Activated CD4-positive, CD25-positive, alpha-beta regulatory T cell treated with anti-CD3 and anti-CD28 coated beads, Interleukin-2, amount 50 U/mL, for 16 hours (primary cell): Measurements from ENCODE around the gene IMPA2.
"Not testable (repeated sequence)": the region's sequence is repeated elsewhere in the genome, so short reads cannot be mapped to it uniquely, and the experiment has no call there.

Source experiments
- DNase-seq: peaks from one replicate; pipeline ENCODE4 v3.0.0-alpha.2; 2020; ENCODE audit warnings: low read depth, low spot score

The IMPA2 gene

DNA sequence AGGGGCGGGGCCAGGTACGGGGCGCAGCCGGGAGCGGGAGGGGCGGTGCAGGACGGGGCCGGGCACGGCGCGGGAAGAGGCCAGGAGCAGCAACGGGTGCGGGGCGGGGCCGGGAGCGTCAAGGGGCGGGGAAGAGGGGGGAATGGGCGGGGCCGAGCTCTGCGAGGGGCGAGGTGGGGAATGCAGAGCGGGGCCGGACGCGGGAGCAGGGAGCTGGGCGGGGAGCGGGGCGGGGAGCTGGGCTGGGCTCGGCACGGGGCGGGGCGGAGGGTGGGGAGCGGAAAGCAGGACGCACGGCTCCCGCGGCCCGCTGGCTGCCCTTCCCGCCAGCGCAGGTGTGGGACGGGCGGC, at the start of gene IMPA2:
IMPA2 (plus strand) TSS at position 316 of the 351 bp plus-strand sequence. CDS start 163 bp downstream, outside the sequence.
- no peak for DNase-seq

DNA sequence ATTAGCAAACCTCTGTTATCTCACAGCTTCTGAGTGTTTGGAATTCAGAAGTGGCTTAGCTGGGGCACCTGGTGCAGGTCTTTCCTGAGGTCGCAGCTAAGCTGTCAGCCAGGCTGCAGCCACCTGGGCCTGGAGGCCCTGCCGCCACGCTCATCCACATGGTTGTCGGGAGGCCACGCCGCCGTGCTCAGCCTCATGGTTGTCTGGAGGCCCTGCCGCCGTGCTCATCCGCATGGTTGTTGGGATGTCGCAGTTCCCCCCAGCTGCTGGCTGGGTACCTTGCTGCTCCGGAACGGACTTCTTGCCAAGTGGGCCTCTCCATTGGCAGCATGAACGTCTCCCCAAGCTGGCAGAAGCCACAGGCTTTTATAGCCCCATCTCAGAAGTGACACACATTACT, 48.9 kb upstream of the IMPA2 start:
- no peak for DNase-seq

DNA sequence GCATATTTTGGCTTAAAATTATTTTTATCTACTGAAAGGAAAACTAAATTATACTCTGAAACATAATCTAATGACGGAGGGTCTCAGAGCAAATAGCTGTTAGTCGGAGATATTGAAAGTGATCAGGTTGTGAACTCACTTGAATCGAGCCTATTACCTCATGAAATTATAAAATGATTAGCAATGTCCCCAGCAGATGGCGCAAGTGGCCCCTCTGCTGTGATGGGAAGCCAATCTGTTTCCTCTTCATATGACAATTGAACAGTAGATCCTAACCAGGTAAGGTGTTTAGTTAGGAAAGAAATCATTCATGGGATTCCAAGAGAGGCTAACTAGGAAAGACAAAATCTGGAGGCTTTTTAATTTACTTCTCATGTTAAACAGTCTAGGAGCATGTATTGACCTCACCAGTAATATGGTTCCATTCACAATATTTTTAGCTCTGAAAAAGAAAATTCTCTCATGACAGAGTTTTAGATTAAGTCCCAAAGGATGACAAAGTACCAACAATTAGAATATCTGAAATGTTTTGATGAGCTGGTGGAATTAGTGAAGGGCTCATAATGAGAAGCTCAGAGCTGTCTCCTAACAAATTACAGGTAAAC, 43.3 kb upstream of the IMPA2 start:
- peak; percentile 60 for DNase-seq

DNA sequence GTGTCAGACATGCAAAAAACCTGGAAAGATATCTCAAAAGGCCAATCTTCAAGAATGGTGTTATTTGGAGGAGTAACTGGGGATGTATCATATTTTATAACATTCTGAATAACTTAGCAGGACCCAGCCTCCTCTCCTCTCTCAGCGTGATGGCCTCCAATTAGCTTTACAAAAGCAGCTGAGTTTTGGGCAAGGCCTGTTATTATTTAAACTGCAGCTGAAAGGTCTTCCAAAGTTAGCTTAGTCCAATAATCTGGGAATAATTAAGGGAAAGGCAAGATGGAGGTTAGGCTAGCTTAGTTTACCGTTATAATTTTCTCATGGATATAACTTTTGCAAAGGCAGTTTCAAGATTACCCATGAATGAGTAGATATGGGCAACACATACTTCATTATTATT, 40.4 kb upstream of the IMPA2 start:
- DNase-seq: no peak

DNA sequence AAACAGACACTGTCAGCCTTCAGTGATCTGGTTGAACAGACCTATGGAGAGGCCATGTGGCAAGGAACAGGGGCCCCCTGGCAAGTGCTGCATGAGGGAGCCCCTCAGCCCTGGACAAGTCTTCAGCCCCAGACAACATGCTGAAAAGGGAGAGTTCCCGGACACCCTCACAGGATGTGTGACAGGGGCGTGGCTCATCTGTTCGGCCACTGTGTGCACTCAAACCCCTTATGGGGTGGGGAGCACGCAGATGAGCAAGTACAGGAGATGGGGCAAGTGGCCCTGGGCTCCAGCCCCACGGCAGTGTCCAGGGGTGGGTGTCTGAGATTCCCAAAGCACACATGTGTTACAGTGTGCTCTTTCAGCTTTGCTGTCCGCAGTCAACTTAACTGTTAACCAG, 37.8 kb upstream of the IMPA2 start:
- no peak for DNase-seq

DNA sequence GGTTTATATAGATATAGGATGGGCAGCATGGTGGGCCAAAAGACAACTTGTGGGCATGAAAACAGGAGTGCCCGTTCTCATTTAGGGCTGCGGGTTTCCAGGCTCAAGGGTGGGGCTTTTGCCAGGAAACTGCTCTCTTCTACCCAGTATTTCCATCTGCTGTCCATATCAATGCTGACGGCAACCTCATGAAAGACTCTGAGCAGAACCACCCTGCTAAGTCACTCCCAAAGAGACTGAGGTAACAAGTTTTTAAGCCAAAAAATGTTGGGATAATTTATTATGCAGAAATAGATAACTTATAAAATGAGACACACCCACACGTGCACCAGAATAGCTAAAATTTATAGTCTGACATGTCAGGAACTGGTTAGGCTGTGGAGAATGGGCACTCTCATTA, 37.1 kb upstream of the IMPA2 start:
- no peak for DNase-seq

DNA sequence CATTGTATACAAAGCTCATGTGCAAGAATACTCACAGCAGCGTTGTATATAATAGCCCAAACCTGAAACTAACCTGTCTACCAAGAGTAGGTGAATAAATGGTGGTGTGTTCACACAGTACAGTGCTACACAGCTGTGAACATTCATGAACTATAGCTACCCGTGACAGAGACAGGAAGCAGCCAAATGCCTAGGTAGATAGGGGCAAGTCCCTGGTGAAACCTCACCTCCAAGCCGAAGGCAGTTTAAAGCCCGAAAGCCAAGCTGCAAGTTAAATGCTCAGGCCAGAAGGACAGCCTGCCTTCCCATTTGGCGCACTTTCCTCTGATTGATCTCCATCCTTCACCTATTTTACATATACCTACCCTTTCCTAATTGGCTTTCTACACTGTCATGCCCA, 36.5 kb upstream of the IMPA2 start:
- no peak for DNase-seq

DNA sequence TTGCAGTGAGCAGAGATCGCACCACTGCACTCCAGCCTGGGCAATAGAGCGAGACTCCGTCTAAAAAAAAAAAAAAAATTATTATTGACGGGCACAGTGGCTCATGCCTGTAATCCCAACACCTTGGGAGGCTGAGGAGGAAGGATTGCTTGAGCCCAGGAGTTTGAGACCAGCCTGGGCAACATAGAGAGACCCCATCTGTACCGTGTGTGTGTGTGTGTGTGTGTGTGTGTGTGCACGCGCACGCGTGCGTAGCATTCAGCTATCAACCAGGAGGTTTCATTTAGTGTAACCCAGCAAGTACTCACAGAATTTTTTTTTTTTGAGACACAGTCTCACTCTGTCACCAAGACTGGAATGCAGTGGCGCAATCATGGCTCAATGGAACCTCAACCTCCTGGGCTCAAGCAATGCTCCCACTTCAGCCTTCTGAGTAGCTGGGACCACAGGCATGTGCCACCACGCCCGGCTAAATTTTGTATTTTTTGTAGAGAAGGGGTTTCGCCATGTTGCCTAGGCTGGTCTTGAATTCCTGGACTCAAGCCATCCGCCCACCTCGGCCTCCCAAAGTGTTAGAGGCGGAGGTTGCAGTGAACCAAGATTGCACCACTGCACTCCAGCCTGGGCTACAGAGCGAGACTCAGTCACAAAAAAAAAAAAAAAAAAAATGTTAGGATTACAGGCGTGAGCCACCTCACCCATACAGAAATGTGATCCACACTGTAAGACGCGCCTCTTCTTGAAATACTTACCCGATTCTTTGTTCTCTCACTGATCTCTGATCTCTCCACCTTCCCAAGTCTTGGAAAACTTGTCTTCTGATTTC, 35.3 kb upstream of the IMPA2 start:
- not testable (repeated sequence) for DNase-seq

DNA sequence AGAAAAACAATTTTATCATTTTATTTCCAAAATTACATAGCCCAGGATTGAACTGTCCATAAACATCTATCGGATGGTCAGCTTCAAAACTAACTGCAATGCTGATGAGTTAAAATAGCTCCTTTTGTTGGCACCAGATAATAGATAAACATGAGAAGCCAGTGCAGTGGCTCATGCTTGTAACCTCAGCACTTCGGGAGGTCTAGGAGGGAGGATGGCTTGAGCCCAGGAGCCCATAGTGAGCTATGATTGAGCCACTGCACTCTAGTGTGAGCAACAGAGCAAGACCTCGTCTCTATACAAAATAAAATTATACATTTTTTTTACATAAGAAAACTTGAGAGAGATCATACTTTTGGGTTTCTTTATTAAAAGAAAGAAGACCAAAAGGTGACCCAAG, 34.6 kb upstream of the IMPA2 start:
- DNase-seq: no peak

DNA sequence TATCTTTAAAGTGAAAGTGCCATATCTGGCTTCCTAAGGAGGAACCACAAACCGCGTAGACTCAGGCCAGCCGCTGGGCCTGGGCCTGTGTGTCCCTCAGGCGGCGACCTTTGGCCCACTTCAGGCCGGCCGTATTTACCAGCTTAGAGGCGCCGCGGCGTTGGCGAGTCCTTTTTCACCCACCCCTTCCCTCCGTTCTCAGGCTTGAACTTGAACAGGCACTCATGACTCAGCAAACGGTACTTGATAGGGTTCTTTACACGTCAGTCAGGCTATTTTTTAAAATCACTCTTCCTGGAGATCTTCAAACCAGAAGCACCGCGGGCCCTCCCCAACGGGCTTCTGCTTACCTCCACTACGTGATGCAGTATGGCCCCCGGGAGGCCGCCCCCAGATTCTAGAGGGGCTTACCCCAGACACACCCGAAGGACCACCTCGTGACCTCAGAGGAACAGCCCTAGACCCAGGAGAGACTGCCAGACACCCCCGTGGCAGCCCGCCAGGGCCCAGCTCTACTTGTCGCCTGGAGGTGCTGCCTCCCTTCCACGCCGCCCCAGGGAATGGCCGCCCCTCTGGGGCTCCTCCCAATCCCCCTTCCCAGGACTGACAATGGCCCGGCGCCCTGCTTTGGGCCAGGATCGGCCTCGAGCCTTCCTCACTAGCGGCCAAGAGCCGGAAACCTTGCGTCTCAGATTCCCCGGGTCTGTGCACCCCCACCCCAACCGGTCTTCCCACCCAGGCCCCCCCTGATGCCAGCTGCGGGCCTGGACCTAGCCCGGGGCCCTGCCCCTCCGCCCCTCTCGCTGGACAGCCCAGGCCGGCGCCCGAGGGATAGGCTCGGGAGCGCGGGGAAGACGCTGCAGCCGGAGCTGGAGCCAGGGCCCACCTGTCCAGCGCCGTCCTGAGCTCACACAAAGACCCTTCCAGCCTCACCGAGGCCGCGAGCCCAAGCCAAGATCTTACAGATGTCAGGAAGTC, 33.8 kb upstream of the IMPA2 start:
- DNase-seq: peak; percentile 37

DNA sequence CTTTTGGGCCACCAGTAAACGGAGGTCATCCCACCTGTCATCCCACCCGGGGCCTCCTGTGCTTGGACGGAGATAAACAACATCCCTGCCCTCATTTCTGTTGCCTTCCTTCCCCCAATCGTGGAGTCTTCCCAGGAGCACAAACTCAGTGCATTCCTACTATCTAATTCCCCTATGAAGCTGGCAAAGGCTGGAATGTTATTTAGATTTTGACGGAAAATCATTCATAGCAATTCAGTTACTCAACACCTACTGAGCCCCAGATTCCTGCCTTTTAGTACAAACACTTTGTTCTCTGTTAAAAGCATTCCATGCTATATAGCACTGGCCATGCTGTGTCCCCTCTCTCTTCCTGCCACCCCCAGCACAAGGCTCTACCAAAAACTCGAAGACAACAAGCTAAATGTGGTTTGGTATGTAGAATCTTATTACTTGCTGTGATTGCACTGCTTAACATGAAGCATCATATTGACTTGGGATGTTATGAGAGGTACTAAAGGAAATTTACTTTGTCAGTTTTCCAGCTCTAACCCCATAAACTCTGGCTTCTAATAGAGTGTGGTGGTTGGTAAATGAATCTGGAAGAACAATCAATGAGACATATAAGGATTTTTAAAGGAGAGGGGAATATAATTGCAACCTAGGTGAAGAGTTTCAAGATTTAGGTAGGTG, 32.3 kb upstream of the IMPA2 start:
- no peak for DNase-seq

DNA sequence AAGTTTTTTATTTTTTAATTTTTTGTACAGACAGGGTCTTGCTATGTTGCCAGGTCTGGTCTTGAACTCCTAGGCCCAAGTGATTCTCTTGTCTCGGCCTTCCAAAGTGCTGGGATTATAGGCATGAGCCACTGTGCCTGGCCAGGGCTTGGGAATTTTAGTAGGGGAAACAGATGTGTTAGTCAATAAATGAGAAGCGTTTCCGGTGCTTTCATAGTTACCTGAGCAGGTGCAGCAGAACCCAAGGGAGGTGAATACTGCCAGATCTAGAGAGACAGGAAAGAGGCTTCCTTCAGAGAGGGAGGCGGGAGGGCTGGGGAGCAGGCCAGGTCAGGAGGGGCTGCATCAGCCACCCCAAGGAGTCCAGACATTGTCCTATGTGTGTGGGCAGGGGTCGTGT, 30.5 kb upstream of the IMPA2 start:
- DNase-seq: no peak

DNA sequence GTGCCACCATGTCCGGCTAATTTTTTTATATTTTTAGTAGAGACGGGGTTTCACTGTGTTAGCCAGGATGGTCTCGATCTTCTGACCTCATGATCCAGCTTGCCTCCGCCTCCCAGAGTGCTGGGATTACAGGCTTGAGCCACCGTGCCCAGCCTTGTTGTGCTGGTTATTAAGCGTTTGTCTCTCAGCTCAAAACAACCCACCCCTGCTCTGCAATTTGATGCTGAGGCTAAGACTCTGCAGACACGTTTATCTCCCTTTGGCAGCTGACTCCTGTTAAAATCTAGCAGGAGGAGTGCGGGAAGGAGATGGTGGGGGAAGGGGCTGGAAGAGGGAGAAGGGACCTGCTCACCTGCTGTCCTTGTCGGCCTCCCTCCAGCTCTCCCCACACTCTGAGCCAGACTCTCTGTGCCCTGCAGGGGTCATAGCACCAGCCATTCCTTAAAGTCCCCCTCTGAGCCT, 29.9 kb upstream of the IMPA2 start:
- DNase-seq: no peak

DNA sequence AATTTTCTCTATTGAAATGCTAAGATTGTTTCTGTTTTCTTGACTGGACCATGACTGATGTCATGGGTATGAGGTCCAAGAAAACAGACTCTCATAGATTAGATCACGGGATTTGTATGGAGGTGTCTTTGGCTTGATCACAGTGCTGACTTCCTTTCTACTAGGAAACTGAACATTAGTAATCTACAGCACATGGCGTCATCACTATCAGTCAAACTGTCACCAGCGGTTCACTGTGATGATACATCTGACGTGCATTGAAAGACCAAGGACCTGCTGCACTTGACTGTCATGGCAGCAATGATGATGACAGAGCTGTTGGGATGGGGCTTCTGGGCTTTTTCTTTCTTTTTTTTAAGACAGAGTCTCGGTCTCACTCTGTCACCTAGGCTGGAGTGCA, 28.2 kb upstream of the IMPA2 start:
- DNase-seq: no peak

DNA sequence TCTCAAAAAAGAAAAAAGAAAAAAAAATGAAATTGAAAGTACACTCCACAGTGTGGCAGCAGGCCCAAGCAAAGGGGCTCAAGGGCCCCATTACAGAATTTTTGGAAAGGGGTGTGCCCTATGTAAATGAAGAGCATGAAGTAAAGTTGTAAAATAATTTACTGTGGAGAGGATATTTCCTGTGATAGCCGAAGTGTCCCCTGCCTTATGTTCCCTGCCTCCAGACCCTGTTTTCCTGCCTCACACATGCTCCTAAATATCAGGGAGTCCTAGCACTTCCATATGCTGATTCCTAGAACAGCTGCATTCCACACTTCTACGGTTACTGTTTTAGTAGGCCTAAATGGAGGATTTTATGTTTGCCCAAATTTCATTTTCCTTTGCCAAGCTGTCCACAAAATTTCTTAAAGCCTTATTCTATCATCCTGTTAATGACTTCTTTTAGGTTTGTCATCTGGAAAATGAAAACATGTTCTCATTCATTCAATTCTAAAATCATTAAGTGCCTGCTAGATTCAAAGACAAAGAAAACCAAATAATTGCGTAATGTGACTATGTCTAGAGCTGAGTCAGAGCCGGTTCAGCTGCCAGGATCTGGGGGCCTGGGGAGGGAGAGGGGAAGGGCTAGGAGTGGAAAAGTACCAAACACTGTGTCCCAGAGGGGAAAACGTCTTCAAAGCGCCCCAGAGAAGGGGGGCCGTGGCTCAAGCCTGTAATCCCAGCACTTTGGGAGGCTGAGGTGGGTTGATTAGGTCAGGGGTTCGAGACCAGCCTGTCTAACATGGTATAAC, 25.9 kb upstream of the IMPA2 start:
- no peak for DNase-seq

DNA sequence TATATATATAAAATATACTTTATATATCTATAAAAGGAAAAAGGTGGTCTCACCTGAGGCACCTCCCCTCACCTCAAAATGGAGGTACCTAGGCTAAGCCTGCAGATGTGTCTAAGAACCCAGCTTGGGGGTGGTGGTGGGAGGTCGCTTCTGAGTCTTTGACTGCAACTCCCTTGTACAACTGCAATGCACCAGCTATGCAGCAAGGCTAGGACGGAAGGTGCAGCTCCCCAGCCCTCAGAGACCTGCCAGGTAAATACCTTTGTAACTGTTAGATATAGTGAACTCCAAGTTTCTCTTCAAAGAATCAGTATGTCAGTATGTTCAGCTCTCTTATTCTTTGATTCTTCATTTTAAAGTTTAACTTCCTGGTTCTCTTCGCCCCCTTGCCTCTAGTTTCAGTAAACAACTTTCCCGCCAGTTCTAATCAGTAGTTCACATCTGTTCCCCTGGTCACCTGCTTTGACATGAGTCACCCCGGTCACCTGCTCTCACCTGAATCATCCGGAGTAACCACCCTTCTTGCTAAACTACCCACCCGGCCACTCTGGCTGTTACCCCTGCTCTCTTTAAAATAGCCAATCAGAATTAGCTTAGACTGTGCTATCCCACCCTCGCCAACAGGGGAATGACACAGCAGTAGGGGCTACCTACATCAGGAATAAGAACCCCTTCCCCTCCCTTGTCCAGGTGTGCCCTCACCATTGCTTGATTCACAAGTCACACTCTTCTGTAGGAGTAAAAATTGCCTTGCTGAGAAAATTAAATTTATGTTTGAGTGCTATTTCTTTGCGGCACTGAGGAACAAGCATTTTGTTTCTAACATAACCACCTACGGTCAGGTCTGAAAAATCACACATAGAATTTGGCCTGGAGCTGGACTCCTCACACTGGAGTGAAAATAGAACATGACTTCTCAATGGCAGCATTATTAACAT, 24.7 kb upstream of the IMPA2 start:
- no peak for DNase-seq

DNA sequence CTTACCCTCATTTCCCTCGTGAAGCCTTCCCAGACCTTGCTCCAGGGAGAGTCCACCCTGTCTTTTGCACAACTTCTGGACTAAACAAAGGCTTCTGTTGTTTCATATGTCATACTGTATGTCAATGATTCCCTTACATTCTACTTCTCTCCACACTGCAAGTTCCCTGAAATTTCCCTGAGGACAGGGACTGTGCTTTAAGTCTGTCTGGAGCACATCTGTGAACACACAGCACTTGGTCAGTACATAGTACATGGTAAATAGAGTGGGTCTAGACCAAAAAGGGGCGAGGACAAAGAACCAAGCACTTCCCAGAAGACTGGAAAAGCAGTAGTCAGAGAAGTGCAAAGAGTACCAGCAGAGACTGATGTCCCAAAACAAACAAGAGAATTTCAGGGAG, 23.7 kb upstream of the IMPA2 start:
- DNase-seq: no peak

DNA sequence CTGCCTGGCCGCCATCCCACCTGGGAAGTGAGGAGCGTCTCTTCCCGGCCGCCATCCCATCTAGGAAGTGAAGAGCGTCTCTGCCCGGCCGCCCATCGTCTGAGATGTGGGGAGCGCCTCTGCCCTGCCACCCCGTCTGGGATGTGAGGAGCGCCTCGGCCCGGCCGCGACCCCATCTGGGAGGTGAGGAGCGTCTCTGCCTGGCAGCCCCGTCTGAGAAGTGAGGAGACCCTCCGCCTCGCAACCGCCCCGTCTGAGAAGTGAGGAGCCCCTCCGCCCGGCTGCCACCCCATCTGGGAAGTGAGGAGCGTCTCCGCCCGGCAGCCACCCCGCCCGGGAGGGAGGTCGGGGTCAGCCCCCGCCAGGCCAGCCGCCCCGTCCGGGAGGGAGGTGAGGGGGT, 21.7 kb upstream of the IMPA2 start:
- not testable (repeated sequence) for DNase-seq

DNA sequence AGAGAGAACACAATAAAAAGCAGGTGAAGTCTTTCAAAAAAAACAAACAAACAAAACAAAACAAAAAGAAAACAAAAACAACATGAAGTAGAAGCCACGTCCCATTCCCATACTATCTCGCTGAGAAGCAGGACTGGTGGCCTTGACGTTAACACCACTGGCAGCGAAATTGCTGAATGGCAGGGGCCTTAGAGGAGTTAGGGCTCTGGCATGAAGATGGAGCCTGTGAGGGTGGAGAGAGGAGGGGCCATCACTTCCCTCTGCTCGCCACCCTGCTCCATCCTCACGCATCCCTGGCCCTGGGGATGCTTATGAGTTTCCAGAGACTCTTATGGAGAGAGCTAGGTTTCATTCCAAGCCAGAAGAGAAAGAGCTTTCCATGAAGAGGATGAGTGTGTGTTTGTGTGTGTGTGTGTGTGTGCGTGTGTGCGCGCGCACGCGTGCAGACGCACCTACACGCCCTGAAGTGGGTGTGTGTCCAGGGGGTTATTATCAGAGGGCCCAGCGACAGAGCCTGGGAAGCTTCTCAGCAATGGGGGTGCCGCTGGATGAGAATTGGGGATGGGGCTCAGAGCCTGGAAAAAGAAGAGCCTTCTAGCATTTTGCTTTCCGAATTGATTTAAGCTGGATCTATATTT, 20.4 kb upstream of the IMPA2 start:
- no peak for DNase-seq
